Effector memory CD4-positive, alpha-beta T cell (primary cell): ENCODE data around the gene TAPBPL.
"Not testable (repeated sequence)": the region's sequence is repeated elsewhere in the genome, so short reads cannot be mapped to it uniquely, and the experiment has no call there.

Experiments used
- DNase-seq, 3 donors: peaks; one replicate each; pipeline ENCODE4 v3.0.0-alpha.2; 2020
- H3K27ac ChIP-seq: 2 replicates; pipeline ENCODE4 v1.7.0; 2013; ENCODE audit warnings: mild to moderate bottlenecking, low read length, moderate library complexity; ENCODE audit not compliant: insufficient read depth, poor library complexity, severe bottlenecking
- H3K27me3 ChIP-seq: replicated peaks from 2 replicates; pipeline ENCODE4 v1.7.0; 2013; ENCODE audit warnings: mild to moderate bottlenecking, low read length; ENCODE audit not compliant: insufficient read depth, control insufficient read depth, poor library complexity, severe bottlenecking
- H3K36me3 ChIP-seq: 2 replicates; pipeline ENCODE4 v1.7.0; 2013; ENCODE audit warnings: mild to moderate bottlenecking, low read length, moderate library complexity; ENCODE audit not compliant: control insufficient read depth, insufficient read depth
- H3K4me1 ChIP-seq: 2 replicates; pipeline ENCODE4 v1.7.0; 2013; ENCODE audit warnings: low read length, mild to moderate bottlenecking; ENCODE audit not compliant: control insufficient read depth, insufficient read depth, poor library complexity, severe bottlenecking
- H3K4me3 ChIP-seq: 2 replicates; pipeline ENCODE4 v1.7.0; 2013; ENCODE audit warnings: low read length, low read depth, mild to moderate bottlenecking; ENCODE audit not compliant: insufficient read depth, poor library complexity, severe bottlenecking
- H3K9me3 ChIP-seq: 2 replicates; pipeline ENCODE4 v1.7.0; 2013; ENCODE audit warnings: mild to moderate bottlenecking, low read length, moderate library complexity; ENCODE audit not compliant: control insufficient read depth

Gene TAPBPL

GRCh38 chr12:6424866-6425265, 27.0 kb upstream of the TAPBPL start:
- no peaks in the 10 kb centered on the region for H3K9me3 ChIP-seq
- H3K4me1 ChIP-seq, result peaks cover 20% of the 10 kb centered on the region
- no peaks in the 10 kb centered on the region for H3K27me3 ChIP-seq
- H3K27ac ChIP-seq, result no peak overlapping the region
- no peak for DNase-seq
- H3K36me3 ChIP-seq, result no peaks in the 10 kb centered on the region
- H3K4me3 ChIP-seq, result no peak overlapping the region

GRCh38 chr12:6425590-6426531, 26.0 kb upstream of the TAPBPL start:
- peaks cover 20% of the 10 kb centered on the region for H3K4me1 ChIP-seq
- peak overlapping the region; percentile 67 for H3K27ac ChIP-seq
- H3K27me3 ChIP-seq, result no peaks in the 10 kb centered on the region
- no peak overlapping the region for H3K4me3 ChIP-seq
- DNase-seq, result no peak
- no peaks in the 10 kb centered on the region for H3K36me3 ChIP-seq
- H3K9me3 ChIP-seq, result no peaks in the 10 kb centered on the region

DNA sequence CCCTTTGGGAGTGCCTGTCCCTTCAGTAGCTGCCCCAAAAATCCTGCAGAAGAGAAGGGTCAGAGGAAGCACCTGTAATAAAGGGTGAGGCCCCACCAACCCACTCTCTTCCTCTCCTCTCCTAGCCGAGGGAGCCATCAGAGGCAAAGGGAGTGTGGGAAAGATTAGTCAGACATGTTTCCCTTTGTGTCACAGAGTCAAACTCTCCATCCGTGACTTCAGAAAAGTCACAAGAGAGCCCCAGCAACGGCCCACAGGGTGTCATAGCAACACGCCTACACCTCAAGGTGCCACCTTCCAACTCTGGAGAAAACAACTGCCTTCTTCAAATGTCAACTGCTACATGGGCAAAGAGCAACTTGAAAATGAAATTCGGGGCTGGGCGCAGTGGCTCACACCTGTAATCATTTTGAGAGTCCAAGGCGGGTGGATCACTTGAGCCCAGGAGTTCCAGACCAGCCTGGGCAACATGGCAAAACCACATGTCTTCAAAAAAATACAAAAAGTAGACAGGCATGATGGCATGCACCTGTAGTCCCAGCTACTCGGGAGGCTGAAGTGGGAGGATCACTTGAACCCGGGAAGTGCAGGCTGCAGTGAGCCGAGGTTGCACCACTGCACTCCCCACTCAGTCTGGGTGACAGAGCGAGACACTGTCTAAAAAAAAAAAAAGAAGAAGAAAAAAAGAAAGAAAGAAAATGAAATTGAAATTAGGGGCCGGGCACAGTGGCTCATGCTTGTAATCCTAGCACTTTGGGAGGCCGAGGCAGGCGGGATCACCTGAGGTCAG, 24.8 kb upstream of the TAPBPL start:
- Histone ChIP-seq H3K36me3 (no peaks in the 10 kb centered on the region), H3K27ac (peak overlapping the region; percentile 67), H3K4me3 (peak overlapping the region; percentile 24), H3K9me3 (no peaks in the 10 kb centered on the region), H3K27me3 (no peaks in the 10 kb centered on the region), H3K4me1 (peaks cover 20% of the 10 kb centered on the region)
- peak; percentile 41 to 70 (median 51) for DNase-seq

GRCh38 chr12:6427796-6428195, 24.0 kb upstream of the TAPBPL start:
- H3K4me3 ChIP-seq, H3K27me3 ChIP-seq, H3K9me3 ChIP-seq, DNase-seq, H3K36me3 ChIP-seq: not testable (repeated sequence)
- Histone ChIP-seq H3K27ac (peak overlapping the region; percentile 67), H3K4me1 (peaks cover 20% of the 10 kb centered on the region)

DNA sequence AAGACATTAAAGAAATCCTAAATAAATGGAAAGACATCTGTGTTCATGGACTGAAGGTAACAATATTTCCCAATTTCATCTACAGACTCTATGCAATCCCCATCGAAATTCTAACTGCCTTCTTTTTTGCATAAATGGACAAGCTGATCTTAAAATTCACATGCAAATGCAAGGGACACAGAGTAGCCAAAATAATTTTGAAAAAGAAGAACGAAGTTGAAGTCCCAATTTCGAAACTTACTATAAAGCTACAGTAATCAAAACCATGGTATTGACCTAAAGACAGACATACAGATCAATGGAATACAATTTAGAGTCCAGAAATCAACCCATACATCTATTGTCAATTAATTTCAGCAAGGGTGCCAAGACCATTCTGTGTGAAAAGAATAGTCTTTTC, 23.5 kb upstream of the TAPBPL start:
- Histone ChIP-seq H3K27ac (no peak overlapping the region), H3K4me1 (peaks cover 19% of the 10 kb centered on the region), H3K27me3 (no peaks in the 10 kb centered on the region), H3K9me3 (no peaks in the 10 kb centered on the region), H3K4me3 (no peak overlapping the region), H3K36me3 (no peaks in the 10 kb centered on the region)
- no peak for DNase-seq

GRCh38 chr12:6430124-6430989, 21.5 kb upstream of the TAPBPL start:
- H3K27ac ChIP-seq, result no peak overlapping the region
- no peaks in the 10 kb centered on the region for H3K27me3 ChIP-seq
- DNase-seq, result no peak
- no peaks in the 10 kb centered on the region for H3K9me3 ChIP-seq
- no peak overlapping the region for H3K4me3 ChIP-seq
- peaks cover 19% of the 10 kb centered on the region for H3K4me1 ChIP-seq
- H3K36me3 ChIP-seq, result no peaks in the 10 kb centered on the region

- no peak overlapping the region for H3K4me3 ChIP-seq
- no peak for DNase-seq
- H3K9me3 ChIP-seq, result no peaks in the 10 kb centered on the region
- no peak overlapping the region for H3K27ac ChIP-seq
- no peaks in the 10 kb centered on the region for H3K36me3 ChIP-seq
- H3K27me3 ChIP-seq, result no peaks in the 10 kb centered on the region
- H3K4me1 ChIP-seq, result peaks cover 7% of the 10 kb centered on the region
These were observed 18.9 kb upstream of the TAPBPL start for GRCh38 chr12:6432991-6433390.

DNA sequence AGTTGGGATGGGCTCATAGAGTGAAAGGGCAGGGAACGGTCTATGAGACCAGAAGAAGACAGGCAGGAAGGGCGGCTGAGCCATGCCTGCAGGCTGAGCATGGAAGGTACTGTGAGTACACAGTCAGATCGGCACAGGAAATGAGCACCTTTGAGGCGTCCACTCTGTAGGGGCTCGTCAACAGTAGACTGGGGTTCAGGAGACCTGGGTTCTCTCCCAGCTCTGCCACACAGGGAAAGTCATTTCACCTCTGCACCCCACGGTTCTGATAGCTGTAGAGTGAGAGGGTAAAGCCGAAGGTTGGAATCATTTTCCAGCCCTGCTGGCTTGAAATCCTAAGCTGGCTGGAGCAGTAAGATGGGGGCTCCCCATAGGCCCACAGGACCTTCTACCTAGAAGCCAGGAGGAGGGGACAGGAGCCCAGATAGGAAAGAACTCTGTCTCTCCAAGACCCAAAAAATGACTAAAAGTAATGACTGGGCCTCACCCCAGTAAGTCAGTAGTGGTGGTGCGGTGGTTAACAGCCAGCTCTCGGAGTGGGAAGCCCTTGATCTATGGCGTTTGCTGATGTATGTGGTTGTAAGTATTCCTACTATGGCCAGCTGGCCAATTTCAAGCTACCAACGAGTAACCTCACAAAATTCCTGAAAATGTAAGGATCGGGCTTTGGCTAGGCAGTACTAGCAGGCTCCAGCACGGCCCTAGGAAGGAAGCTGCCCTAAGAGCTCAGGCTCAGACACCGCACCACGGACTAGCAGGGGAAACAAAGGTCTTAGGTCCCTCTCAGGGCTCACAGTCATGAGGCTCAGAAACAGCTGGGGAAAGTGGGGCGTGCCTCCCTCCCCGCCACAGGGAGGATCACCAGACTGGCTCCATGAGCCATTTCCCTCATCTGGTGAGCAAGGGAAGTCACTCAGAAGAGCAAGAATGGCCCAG, 17.4 kb upstream of the TAPBPL start:
- Histone ChIP-seq H3K36me3 (no peaks in the 10 kb centered on the region), H3K4me3 (no peak overlapping the region), H3K9me3 (no peaks in the 10 kb centered on the region), H3K4me1 (peaks cover 7% of the 10 kb centered on the region), H3K27me3 (no peaks in the 10 kb centered on the region), H3K27ac (no peak overlapping the region)
- no peak for DNase-seq
